Astrocyte (in vitro differentiated cells and primary cell): ENCODE measurements around the gene LRGUK. TPM values are rescaled to one million over a fixed set of nuclear protein-coding genes. Genes with fewer than 3 reads are reported as not detected.

Experiments
- DNase-seq: peaks from one replicate; pipeline ENCODE4 v3.0.0-alpha.2; 2010; ENCODE audit warnings: low read depth
- FAIRE-seq: peaks from 2 replicates; lab custom pipeline; 2011; peaks lifted over from hg19 to GRCh38; lab: Jason Lieb, UNC
- H2AFZ ChIP-seq: 2 replicates; pipeline ENCODE4 v1.6.0; 2012; ENCODE audit warnings: low read depth, low read length, inconsistent platforms
- H3K27ac ChIP-seq: 2 replicates; pipeline ENCODE4 v1.5.1; 2011; ENCODE audit warnings: low read depth, low read length, inconsistent platforms
- H3K27me3 ChIP-seq: 2 replicates; pipeline ENCODE4 v1.6.0; 2011; ENCODE audit warnings: low read length, inconsistent platforms; ENCODE audit not compliant: insufficient read depth
- H3K36me3 ChIP-seq: 2 replicates; pipeline ENCODE4 v1.5.1; 2011; ENCODE audit warnings: low read length, inconsistent platforms; ENCODE audit not compliant: insufficient read depth
- H3K4me1 ChIP-seq: 2 replicates; pipeline ENCODE4 v1.5.1; 2011; ENCODE audit warnings: low read length, inconsistent platforms; ENCODE audit not compliant: insufficient read depth
- H3K4me2 ChIP-seq: 2 replicates; pipeline ENCODE4 v1.6.0; 2012; ENCODE audit warnings: low read length, inconsistent platforms
- H3K4me3 ChIP-seq: 2 replicates; pipeline ENCODE4 v1.5.1; 2011; ENCODE audit warnings: low read depth, mild to moderate bottlenecking, low read length, inconsistent platforms; ENCODE audit not compliant: insufficient read depth
- H3K79me2 ChIP-seq: 2 replicates; pipeline ENCODE4 v1.6.0; 2012; ENCODE audit warnings: mild to moderate bottlenecking, low read length, inconsistent platforms; ENCODE audit not compliant: insufficient read depth
- H3K9ac ChIP-seq: 2 replicates; pipeline ENCODE4 v1.6.0; 2012; ENCODE audit warnings: mild to moderate bottlenecking, low read length, inconsistent platforms
- H3K9me3 ChIP-seq: 2 replicates; pipeline ENCODE4 v1.5.1; 2012; ENCODE audit warnings: low read depth, mild to moderate bottlenecking, low read length, inconsistent platforms; ENCODE audit not compliant: insufficient read depth
- H4K20me1 ChIP-seq: 2 replicates; pipeline ENCODE4 v1.6.0; 2012; ENCODE audit warnings: low read length, inconsistent platforms; ENCODE audit not compliant: insufficient read depth
- H3K27ac Mint-ChIP-seq: one replicate; pipeline ENCODE4 v1.8.0; 2021; ENCODE audit warnings: mild to moderate bottlenecking, mixed read lengths; ENCODE audit not compliant: unreplicated experiment
- H3K27me3 Mint-ChIP-seq: one replicate; pipeline ENCODE4 v1.8.0; 2021; ENCODE audit warnings: low read depth, mixed read lengths; ENCODE audit not compliant: unreplicated experiment
- H3K36me3 Mint-ChIP-seq: one replicate; pipeline ENCODE4 v1.8.0; 2021; ENCODE audit warnings: low read depth, mixed read lengths; ENCODE audit not compliant: unreplicated experiment
- H3K4me1 Mint-ChIP-seq: one replicate; pipeline ENCODE4 v1.8.0; 2021; ENCODE audit warnings: low read depth, mixed read lengths; ENCODE audit not compliant: unreplicated experiment
- H3K4me3 Mint-ChIP-seq: one replicate; pipeline ENCODE4 v1.8.0; 2021; ENCODE audit warnings: mild to moderate bottlenecking, moderate library complexity, mixed read lengths; ENCODE audit not compliant: unreplicated experiment
- H3K9me3 Mint-ChIP-seq: one replicate; pipeline ENCODE4 v1.8.0; 2021; ENCODE audit warnings: mild to moderate bottlenecking, mixed read lengths; ENCODE audit not compliant: unreplicated experiment
- EZH2 ChIP-seq: IDR thresholded peaks from 2 replicates; pipeline ENCODE4 v1.6.1; 2012; ENCODE audit warnings: mild to moderate bottlenecking, low read length, inconsistent platforms; ENCODE audit not compliant: insufficient read depth
- total RNA-seq: library from RNA; stranded (reverse); gene quantifications from 2 replicates; pipeline ENCODE4 v1.2.1, GENCODE V29; 2021
- TF ChIP-seq, protein P1 (sequence below): IDR thresholded peaks from 2 replicates; pipeline ENCODE4 v1.5.1; 2011; ENCODE audit warnings: low read depth, mild to moderate bottlenecking, inconsistent platforms, low read length, moderate library complexity; ENCODE audit not compliant: insufficient read depth

The LRGUK gene
- total RNA-seq, 1 donor from 2014 or later: 0.64 TPM

DNA sequence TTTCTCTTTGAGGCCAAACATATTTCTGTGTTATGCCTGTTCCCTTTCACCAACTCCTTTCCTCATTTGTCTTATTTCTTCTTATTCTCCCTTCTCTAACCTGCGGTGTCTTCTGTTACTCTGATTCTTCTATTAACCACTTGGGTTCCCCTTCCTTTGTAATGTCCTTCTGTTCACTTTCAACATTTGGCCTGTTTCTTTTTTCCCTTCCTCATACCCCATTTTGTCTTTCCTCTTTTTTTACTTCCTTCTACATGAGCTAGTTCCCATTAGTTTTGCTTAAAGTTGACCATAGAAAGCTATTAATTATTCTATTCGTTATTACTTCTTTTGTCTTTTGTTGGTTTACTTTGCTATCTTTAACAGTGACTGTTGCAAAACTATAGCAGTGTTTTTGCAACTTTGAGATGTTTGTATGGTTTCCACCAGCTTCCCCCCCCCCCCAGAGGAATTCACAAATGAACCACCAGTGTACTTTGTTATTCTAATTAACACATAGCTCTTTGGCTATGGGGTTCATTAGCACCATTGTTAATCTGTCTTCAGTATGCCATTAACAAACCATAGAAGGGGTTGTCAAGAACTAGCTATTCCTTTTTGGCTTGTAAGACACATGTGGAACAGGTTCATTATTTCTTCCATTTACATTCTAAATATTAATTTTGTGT, 2.9 kb downstream of the LRGUK start:
- Mint-ChIP-seq H3K27ac (no peak overlapping the region), H3K9me3 (no peaks in the 10 kb centered on the region), H3K4me3 (no peak overlapping the region), H3K4me1 (no peaks in the 10 kb centered on the region), H3K36me3 (no peaks in the 10 kb centered on the region), H3K27me3 (no peaks in the 10 kb centered on the region)
- Histone ChIP-seq H3K79me2 (no peaks in the 10 kb centered on the region), H3K27ac (no peak overlapping the region), H4K20me1 (no peaks in the 10 kb centered on the region), H3K9me3 (no peaks in the 10 kb centered on the region), H3K27me3 (peaks cover 9% of the 10 kb centered on the region), H3K9ac (no peak overlapping the region), H3K4me1 (no peaks in the 10 kb centered on the region), H3K36me3 (no peaks in the 10 kb centered on the region), H3K4me2 (no peak overlapping the region), H3K4me3 (no peak overlapping the region), H2AFZ (no peak overlapping the region)
- DNase-seq (no peak), FAIRE-seq (no peak)
- TF ChIP-seq, protein P1, sequence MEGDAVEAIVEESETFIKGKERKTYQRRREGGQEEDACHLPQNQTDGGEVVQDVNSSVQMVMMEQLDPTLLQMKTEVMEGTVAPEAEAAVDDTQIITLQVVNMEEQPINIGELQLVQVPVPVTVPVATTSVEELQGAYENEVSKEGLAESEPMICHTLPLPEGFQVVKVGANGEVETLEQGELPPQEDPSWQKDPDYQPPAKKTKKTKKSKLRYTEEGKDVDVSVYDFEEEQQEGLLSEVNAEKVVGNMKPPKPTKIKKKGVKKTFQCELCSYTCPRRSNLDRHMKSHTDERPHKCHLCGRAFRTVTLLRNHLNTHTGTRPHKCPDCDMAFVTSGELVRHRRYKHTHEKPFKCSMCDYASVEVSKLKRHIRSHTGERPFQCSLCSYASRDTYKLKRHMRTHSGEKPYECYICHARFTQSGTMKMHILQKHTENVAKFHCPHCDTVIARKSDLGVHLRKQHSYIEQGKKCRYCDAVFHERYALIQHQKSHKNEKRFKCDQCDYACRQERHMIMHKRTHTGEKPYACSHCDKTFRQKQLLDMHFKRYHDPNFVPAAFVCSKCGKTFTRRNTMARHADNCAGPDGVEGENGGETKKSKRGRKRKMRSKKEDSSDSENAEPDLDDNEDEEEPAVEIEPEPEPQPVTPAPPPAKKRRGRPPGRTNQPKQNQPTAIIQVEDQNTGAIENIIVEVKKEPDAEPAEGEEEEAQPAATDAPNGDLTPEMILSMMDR: no peak
- no peak for TF ChIP-seq EZH2

DNA sequence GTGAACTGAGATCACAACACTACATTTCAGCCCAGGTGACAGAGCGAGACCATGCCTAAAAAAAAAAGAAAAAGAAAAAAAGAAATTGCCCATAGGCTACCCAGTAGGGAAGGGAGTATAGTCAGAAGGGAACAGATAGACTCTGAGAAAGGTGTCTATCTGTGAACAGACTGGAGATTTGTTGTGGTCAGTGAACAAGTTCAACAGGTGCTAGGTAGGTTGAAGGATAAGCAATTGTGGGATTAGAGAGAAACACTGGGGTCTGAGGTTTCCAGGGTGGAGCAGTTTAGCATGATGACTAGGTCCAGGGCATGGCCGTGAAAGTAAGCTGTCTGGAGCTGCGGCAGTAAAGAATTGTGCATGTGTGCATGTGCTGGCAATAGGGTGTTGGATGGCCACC, 6.9 kb downstream of the LRGUK start:
- DNase-seq: no peak
- no peaks in the 10 kb centered on the region for H3K4me1 Mint-ChIP-seq
- H3K36me3 Mint-ChIP-seq: no peaks in the 10 kb centered on the region
- Histone ChIP-seq H4K20me1 (no peaks in the 10 kb centered on the region), H3K36me3 (no peaks in the 10 kb centered on the region), H3K9ac (no peak overlapping the region), H3K4me2 (no peak overlapping the region), H3K4me1 (no peaks in the 10 kb centered on the region), H3K4me3 (no peak overlapping the region), H3K79me2 (no peaks in the 10 kb centered on the region), H2AFZ (no peak overlapping the region), H3K9me3 (no peaks in the 10 kb centered on the region), H3K27ac (no peak overlapping the region), H3K27me3 (peaks cover 3% of the 10 kb centered on the region)
- no peak overlapping the region for H3K4me3 Mint-ChIP-seq
- no peaks in the 10 kb centered on the region for H3K27me3 Mint-ChIP-seq
- TF ChIP-seq, protein P1: no peak
- no peak for TF ChIP-seq EZH2
- H3K27ac Mint-ChIP-seq: no peak overlapping the region
- no peaks in the 10 kb centered on the region for H3K9me3 Mint-ChIP-seq
- FAIRE-seq: no peak
